ENCODE measurements around the gene CDH23.

GRCh38 chr10:71720288-71720687 is 323.6 kb downstream of the CDH23 start:
- TF ChIP-seq ELF2 (CRISPR knock-in tag; IDR thresholded peaks at IDR 0.05), result no peak
- no peak for TF ChIP-seq CBX2 (IDR thresholded peaks at IDR 0.05; ENCODE audit: insufficient read depth, low read length, poor library complexity, severe bottlenecking)
- no peak for TF ChIP-seq CTCF (IDR thresholded peaks at IDR 0.05 in 2 of 3, conservative IDR thresholded peaks at IDR 0.05 in 1 of 3; ENCODE audit: insufficient read depth in 2 of 3, low read depth in 1 of 3, low read length in 3 of 3)
- TF ChIP-seq POLR2A (conservative IDR thresholded peaks at IDR 0.05), result no peak
